Erythroblast (primary cell): Measurements from ENCODE around the gene WDR82.

Experiments
- GATA1 ChIP-seq: IDR thresholded peaks from 2 replicates; pipeline ENCODE4 v1.6.1; 2011; ENCODE audit warnings: low read depth, mild to moderate bottlenecking, control low read depth, low read length, moderate library complexity
- POLR2A ChIP-seq: IDR thresholded peaks from 2 replicates; pipeline ENCODE4 v1.6.1; 2011; ENCODE audit warnings: mild to moderate bottlenecking, low read length

GRCh38 chr3:52236424-52236886 is 42.0 kb downstream of the WDR82 start:
- TF ChIP-seq POLR2A (no peak), GATA1 (no peak)
